Measurements from ENCODE around the gene FES. TPM values are rescaled to one million over a fixed set of nuclear protein-coding genes. Genes with fewer than 3 reads are reported as not detected.
"Not testable (repeated sequence)": the region's sequence is repeated elsewhere in the genome, so short reads cannot be mapped to it uniquely, and the experiment has no call there.

The FES gene
- total RNA-seq = 1 to 10 TPM; 5.1 to 10.0 TPM
- long read RNA-seq, partial matches to known transcripts = 2 of 19 reads
- long read RNA-seq, other reads (novel, unspliced or antisense) = 12 of 19 reads

DNA sequence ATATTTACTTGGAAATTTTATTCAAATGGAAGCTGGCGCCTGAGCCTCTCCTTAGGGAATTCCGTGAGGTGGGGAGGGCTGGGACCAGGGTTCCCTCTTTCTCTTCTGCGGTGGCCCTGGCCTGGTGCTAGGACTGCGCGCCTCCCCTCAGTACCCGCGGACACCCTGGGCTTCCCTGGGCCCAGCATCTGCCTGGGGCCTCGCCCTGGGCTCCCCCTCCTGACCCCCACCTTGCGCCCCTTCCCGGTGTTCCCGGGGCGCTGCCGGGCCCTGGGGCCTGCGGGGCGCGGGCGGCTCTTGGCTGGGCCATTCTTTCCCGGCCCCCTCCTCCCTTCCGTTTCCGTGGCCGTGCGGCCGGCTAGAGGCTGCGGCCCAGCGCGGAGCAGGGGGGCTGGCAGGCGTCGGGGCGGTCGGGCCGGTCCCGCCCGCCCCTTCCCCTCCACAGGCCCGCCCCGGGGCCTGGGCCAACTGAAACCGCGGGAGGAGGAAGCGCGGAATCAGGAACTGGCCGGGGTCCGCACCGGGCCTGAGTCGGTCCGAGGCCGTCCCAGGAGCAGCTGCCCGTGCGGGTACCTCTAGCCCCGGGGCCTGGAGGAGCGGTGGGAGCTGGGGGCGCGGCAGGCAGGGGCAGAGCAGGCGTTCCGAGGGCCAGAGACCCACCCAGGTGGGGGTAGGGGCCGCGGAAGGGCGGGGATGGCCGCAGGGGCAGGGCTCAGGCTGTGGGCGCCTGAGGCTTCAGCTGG is at the start of gene FES:
FES (plus strand) TSS at position 529 of the 743 bp plus-strand sequence. CDS start 542 bp downstream, outside the sequence.
- DNase-seq (peak; percentile 56 to 69), ATAC-seq (peak; percentile 63)
- intact Hi-C loops (cut with DNase I, micrococcal nuclease) = no loop called here

DNA sequence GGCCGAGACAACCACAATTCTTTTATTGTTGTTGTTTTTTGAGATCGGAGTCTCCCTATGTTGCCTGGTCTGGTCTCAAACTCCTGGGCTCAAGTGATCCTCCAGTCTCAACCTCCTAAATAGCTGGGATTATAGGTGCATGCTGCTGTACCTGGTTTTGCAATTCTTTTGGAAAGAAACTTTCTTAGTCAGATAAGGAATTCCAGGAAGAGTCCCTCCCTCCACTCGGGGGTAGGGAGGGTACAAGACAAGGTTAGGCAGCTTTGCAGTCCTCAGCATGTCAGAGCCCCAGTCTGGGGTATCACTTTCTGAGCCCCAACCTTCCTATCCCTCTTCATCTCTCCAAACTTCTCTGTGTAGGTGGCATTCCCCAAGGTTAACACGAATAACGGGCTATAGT is 49.7 kb upstream of the FES start:
- DNase-seq (no peak), ATAC-seq (no peak)
- intact Hi-C loops (cut with DNase I, micrococcal nuclease) = no loop called here

DNA sequence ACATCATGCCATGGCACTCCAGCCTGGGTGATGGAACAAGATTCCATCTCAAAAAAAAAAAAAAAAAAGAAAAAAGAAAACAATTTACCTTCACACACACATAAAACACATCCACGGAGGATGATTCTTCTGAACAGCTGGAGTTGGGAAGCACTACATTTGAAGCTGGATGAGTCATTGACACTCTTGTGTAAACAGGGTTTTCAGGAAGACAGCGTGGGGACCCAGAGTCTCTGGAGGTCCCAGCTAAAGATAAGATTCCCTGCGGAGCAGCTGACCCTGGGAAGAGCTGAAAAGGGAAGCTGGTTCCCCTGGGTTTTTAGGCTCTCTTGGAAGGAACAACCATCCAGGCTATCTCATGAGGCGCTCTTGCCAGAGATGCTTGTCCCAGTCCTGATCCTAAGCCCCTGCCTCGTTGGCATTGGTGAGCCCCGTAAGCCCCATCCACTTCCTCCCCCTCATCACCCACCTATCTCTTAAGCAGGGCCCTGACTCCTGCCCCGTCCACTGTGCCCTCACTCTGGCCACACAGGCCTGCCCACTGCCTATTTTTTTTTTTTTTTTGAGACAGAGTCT is 47.9 kb upstream of the FES start:
- DNase-seq (no peak), ATAC-seq (no peak)
- intact Hi-C loops (cut with DNase I, micrococcal nuclease) = no loop called here

DNA sequence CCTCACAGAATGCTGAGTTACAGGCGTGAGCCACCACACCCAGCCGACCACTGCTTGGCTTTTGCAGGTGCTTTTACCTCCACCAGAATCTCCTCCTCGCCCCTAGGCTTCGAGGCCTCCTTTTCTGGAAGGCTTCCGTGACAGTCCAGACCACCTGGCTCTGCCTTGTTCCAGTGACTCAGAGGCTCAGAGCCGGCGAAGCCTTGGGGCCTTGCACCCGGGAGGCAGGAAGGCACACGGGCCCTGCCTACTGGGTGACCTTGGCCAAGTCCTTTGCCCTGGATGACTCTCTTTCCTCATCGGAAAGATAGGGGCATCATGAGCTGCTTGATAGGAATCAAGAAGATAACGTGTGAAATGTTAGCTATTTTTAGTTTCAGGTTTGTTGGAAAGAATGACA is 47.2 kb upstream of the FES start:
- DNase-seq (no peak), ATAC-seq (no peak)
- intact Hi-C loops (cut with DNase I, micrococcal nuclease) = no loop called here

DNA sequence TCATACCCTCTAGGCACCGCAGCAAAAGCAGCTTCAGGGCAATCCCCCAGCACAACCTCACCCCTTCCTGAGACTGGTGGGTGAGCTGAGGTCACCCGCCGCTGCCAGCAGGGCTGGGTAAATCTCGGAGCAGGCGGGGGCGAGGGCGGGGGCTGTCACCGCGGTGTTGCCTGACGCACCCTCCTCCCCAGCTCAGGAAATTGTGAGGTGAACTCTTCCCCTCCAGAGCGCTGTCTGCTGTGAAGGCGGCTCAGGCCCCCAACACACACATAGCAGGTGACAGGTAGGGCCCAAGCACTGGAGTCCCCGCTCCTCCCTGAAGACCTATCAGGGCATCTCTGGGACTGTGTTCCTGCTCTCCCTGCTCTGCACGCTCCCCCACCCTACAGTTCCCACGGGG is 46.2 kb upstream of the FES start:
- DNase-seq = peak in 1 of 2 donors; percentile 49
- intact Hi-C loops (cut with DNase I, micrococcal nuclease) = no loop called here
- no peak for ATAC-seq

DNA sequence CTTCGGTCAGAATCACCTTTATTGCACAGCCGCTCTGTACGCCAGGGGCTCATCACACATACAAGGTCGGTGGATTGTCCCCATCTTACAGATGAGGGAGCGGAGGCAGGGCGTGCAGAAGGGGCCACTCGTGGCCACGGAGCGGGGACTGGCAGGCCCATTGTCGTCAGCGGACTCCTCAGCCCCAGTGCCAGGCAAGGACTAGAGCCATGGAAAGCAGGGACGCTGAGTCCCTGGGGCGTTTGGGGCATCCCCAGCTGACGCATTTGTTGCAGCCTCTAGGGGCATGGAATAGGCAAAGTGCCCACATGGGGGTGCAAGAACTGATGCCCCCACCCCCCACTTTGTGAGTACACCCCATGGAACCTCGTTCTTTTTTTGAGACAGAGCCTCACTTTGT is 45.8 kb upstream of the FES start:
- DNase-seq (no peak), ATAC-seq (no peak)
- intact Hi-C loops (cut with DNase I, micrococcal nuclease) = no loop called here

DNA sequence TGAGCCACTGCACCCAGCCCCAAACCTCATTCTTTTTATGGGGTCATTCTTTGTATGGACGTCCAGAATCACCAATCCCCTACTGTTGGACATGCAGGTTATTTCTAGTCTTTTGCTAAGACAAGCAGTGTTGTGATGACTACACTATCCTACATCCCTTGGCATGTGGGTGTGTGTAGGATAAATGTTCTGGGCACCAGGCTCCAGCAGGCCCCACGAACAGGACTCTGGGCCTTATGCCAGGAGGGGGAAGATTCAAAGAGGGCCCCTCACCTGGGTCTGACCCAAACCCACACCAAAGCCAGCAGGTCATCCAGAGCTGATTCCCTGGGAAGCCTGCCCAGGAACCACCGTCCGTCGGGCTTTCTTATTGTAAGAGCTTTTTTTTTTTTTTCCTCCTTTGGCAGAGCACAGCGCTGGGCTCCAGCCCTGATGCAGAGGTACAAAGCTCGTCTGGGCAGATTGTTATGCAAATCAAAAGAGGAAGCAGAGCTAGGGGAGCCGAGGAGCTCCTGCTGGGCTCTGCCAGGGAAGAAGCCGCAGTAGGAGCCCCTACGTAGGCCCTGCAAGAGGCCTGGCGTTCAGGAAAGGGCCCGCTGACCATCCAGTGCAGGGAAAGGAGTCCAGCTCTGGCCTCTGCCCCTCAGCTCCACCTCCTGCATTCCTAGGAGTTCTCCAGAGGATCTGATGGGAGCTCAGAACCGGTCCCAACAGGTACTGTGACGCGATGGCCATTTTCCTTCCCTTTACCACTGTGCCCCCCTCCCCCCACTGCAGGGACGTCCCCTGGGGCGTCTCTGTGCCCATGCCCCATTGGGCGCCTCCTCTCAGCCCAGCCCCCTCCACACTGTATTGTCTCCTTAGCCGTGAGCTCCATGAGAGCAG is 44.9 kb upstream of the FES start:
- intact Hi-C loops (cut with DNase I, micrococcal nuclease) = no loop called here
- ATAC-seq (peak; percentile 96), DNase-seq (peak; percentile 78 to 82)

DNA sequence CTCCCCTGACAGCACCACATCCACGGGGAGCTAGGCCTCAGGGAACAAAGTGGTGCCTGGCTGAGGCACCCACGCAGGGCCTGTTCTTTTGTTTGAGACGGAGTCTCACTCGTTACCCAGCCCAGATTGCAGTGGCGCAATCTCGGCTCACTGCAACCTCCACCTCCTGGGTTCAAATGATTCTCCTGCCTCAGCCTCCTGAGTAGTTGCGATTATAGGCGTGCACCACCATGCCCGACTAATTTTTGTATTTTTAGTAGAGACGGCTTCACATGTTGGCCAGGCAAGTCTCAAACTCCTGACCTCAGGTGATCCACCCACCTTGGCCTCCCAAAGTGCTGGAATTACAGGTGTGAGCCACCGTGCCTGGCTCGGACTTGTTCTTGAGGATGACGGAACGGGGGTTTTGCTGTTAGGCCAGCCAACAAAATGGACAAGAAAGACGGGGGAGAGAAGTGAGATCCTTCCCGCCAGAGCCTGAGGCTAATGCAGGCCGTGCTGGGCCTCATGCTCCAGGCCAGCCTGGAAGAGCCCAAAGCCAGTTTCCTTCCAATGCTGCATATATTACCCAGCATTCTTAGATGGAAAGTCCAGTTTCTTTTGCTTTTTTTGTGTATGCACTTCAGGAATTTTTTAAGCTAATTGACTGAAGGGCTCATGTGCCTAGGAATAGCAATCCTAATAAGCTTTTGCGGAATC is 44.0 kb upstream of the FES start:
- DNase-seq (no peak), ATAC-seq (no peak)
- intact Hi-C loops (cut with DNase I, micrococcal nuclease) = no loop called here

DNA sequence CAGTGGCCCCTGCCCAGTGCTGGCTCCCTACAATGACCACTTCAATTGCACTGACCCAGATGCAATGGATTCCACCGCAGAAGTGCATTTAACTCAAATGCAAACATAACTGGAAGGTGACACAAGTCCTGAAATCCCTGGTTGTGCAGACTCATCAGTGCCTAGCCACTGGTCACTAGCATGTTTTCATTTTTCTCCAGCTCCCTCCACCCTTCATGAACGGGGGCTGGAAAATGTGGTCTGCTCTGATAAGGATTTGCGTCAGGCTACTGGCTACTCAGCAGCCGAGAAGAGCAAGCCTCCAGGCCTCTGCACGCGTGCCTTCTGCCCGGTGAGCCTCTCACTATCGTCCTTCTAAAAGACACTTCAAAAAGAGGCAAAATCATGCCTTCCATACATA is 43.4 kb upstream of the FES start:
- ATAC-seq (no peak), DNase-seq (no peak)
- intact Hi-C loops (cut with DNase I, micrococcal nuclease) = no loop called here

DNA sequence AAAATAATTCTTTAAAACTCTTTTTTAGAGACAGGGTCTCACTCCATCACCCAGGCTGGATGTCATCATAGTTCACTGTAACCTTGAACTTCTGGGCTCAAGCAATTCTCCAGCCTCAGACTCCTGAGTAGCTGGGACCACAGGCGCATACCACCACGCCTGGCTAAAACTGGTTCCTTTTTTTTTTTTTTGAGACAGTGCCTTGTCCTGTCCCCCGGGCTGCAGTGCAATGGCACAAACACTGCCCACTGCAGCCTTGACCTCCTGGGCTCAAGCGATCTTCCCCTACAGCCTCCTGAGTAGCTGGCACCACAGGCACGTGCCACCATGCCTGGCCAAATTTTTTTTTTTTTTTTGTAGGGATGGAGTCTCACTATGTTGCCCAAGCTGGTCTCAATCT is 39.6 kb upstream of the FES start:
- ATAC-seq = no peak
- DNase-seq = no peak
- intact Hi-C loops (cut with DNase I, micrococcal nuclease) = no loop called here

DNA sequence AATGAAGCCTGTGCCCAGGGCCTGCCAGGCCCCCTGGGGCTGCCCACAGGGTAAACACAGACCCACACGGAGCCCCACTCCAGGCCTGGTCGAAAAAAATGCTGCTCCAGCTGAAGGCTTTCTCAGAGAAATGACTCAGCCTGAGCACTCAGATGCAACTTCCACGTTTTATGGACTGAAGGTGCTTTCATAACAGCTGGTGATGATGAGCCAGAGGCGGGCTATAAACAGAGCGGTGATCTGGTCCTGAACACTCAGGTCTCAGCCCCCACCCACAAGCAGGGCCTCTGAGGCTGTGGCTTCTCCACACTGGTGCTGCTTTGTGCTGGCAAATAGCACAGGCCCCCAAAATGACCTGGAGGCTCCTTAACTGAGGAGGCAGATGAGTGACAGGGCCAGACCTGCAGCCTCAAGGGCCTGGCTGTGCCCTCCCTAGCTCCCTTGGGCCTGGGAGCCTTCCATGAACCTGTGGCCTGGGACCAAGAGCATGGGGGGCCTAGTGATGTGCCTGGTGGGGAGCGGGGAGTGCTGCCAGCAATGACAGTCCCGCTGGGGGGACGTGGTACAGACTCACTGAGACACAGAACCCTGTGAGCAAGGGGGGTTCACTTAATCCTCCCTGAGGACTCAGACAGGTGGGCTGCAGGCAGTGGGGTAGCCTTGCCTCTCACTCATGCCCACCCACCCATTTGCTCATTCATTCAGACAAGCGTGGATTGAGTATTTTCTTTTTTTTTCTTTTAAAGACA is 38.9 kb upstream of the FES start:
- ATAC-seq (peak; percentile 48), DNase-seq (no peak)
- intact Hi-C loops (cut with DNase I, micrococcal nuclease) = no loop called here

DNA sequence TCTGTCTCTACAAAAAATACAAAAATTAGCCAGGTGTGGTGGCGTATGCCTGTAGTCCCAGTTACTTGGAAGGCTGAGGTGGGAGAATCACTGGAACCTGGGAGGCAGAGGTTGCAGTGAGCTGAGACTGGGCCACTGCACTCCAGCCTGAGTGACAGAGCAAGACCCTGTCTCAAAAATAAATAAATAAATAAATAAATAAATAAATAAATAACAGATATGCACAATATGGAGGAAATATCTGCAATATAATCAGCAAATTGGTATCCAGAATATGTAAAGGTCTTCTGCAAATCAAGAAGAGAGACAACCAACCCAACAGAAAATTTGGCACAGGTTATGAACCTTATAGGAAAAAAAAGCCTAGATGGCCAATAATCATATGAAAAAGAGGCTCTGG is 34.9 kb upstream of the FES start:
- ATAC-seq; DNase-seq; intact Hi-C loops (cut with DNase I, micrococcal nuclease): not testable (repeated sequence)

DNA sequence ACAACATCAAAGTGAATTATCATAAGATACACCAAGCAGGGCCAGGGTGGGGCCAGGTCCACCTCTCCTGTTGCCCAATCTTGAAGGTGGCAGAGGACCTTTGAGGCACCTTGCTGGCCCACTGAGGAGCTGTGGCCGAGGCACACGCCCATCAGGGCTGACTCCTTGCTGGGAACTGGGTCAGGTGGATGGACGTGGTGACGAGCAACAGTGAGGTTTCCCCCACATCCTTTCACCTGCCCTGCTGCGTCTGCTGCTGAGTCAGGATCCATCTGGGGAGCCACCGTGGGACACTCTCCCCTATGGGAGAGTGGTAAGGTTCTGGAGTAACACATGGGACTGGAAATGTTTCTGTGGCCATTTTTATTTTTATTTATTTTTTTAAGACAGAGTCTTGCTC is 33.2 kb upstream of the FES start:
- intact Hi-C loops (cut with DNase I, micrococcal nuclease) = no loop called here
- no peak for DNase-seq
- ATAC-seq = no peak

DNA sequence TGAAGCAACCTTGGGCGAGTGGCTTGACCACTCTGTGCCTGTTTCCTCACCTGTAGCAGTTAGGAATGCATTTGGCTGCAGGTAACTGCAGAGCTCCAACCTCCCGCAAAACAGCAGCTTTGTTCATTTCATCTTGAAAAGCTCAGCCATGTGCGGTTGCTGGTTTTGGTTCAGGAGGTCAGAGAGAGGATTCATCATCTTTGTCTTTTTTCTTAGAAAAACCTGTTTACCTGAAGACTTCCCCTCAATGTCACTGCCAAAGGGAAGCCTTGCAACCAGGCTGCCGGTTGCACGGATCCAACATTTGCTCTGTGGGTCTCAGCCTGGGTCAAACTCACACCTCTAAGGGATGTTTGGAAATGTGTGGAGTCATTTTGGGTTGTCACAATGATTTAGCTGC is 32.4 kb upstream of the FES start:
- no peak for ATAC-seq
- intact Hi-C loops (cut with DNase I, micrococcal nuclease) = no loop called here
- DNase-seq = no peak

DNA sequence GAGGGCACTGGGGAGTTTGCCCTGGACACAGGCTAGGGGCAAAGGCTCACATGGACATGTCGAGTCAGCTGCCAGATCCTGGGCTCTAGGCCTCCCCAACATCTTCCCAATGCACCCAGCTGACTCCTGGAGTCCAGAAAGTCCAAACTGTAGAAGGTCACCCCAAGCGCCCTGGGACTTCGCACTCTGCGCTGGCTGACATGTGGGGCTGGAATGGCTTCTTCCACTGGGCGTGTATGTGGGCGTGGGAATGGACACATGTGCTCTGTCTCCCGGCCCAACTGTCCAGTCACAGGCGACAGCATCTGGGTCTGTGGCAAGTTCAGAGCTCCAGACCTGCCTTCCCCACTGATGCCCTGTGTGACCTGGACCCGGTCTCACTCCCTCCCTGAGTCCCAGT is 29.2 kb upstream of the FES start:
- ATAC-seq (peak; percentile 24), DNase-seq (no peak)
- intact Hi-C loops (cut with DNase I, micrococcal nuclease) = no loop called here

DNA sequence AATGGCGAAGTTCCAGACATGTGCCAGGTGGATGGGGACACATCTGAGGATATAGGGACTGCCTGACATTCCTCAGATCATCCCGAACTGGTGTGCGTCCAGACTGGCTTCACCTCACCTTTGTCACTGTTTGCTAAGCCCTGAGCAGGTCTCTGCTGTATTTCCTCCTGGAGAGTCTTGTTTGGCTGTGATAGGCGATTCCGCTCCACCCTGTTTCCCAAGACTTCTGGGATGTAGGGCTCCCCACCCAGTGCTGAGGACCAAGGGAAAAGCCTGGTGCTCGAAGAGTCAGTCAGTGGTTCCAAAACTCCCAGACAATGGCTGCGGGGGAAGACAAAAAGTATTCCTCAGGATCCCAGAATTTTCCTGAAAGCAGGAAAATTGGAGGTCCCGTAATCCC is 27.0 kb upstream of the FES start:
- peak; percentile 75 for ATAC-seq
- intact Hi-C loops (cut with DNase I, micrococcal nuclease) = no loop called here
- peak in 1 of 2 donors; percentile 49 for DNase-seq

DNA sequence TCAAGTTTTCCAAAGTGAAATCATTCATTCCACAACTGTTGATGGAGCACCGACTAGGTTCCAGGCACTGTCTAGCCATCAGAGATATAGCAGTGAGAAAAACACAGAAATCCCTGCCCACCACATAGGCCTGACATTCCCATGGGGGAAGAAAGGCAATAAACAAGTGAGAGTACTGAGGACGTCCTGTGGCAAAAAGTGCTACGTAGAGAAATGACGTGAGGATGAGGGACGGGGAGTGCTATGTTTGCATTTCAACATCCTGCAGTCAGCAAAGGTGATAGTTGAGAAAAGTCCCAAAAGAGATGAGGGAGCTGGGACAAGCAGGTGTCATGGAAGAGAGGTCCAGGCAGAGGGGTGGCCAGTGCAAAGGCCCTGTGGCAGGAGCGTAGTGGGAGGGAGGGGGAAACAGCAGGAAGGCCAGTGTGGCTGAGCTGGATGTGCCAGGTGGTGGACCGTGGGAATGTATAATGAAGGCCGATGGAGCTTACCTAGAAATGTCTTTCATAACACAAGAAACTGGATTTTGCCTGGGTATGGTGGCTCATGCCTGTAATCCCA is 26.3 kb upstream of the FES start:
- intact Hi-C loops (cut with DNase I, micrococcal nuclease) = no loop called here
- ATAC-seq (no peak), DNase-seq (no peak)
